OCI-LY3 (cell line): Measurements from ENCODE around the gene UNC5C.

Experiments used
- H2AFZ ChIP-seq: fragments of 200-600, 300-600 bp; shearing (Covaris generic); 2 replicates; pipeline ENCODE4 v1.6.0; 2014; ENCODE audit warnings: antibody characterized with exemption, low read depth, low read length
- H3K27ac ChIP-seq: fragments of 200-600, 300-600 bp; sonication (generic); 2 replicates; pipeline ENCODE4 v1.5.1; 2014; ENCODE audit warnings: mild to moderate bottlenecking, low read length, moderate library complexity, mixed read lengths
- H3K27me3 ChIP-seq: fragments of 200-600, 300-600 bp; sonication (generic); 2 replicates; pipeline ENCODE4 v1.6.1; 2014; ENCODE audit warnings: low read depth, low read length, mixed read lengths
- H3K36me3 ChIP-seq: fragments of 200-600, 300-600 bp; sonication (generic); replicated peaks from 2 replicates; pipeline ENCODE3; 2014; ENCODE audit warnings: low read depth, low read length, mixed read lengths
- H3K4me1 ChIP-seq: fragments of 300-600, 200-600 bp; sonication (generic); 2 replicates; pipeline ENCODE4 v1.6.1; 2014; ENCODE audit warnings: low read length, mixed read lengths
- H3K4me2 ChIP-seq: fragments of 200-600, 300-600 bp; sonication (generic); 2 replicates; pipeline ENCODE4 v1.6.1; 2014; ENCODE audit warnings: low read length, mixed read lengths
- H3K4me3 ChIP-seq: fragments of 300-600, 200-600 bp; sonication (generic); 2 replicates; pipeline ENCODE4 v1.5.1; 2014; ENCODE audit warnings: antibody characterized with exemption, mild to moderate bottlenecking, low read length, moderate library complexity
- H3K79me2 ChIP-seq: fragments of 300-600, 200-600 bp; shearing (Covaris generic); 2 replicates; pipeline ENCODE4 v1.6.1; 2014; ENCODE audit warnings: mild to moderate bottlenecking, low read length, mixed read lengths
- H3K9ac ChIP-seq: fragments of 300-600, 200-600 bp; shearing (Covaris generic); 2 replicates; pipeline ENCODE4 v1.6.0; 2014; ENCODE audit warnings: mild to moderate bottlenecking, low read length, moderate library complexity
- H3K9me3 ChIP-seq: fragments of 200-600, 300-600 bp; shearing (Covaris generic); 2 replicates; pipeline ENCODE4 v1.6.1; 2014; ENCODE audit warnings: low read length, mixed read lengths; ENCODE audit not compliant: insufficient read depth
- H4K20me1 ChIP-seq: fragments of 200-600, 300-600 bp; sonication (generic); 2 replicates; pipeline ENCODE4 v1.6.1; 2016; ENCODE audit warnings: low read length, mixed read lengths; ENCODE audit not compliant: insufficient read depth
- EZH2phosphoT487 ChIP-seq: fragments of 200-600 bp; shearing (Covaris generic); IDR thresholded peaks from 2 replicates; pipeline ENCODE4 v1.6.1; 2018; ENCODE audit warnings: antibody characterized with exemption, mixed run types, low read depth
- TF ChIP-seq, protein P1 (sequence below): fragments of 200-600, 300-600 bp; sonication (generic); IDR thresholded peaks from 2 replicates; pipeline ENCODE4 v1.5.1; 2014; ENCODE audit warnings: antibody characterized with exemption, low read length, low read depth

UNC5C gene

DNA sequence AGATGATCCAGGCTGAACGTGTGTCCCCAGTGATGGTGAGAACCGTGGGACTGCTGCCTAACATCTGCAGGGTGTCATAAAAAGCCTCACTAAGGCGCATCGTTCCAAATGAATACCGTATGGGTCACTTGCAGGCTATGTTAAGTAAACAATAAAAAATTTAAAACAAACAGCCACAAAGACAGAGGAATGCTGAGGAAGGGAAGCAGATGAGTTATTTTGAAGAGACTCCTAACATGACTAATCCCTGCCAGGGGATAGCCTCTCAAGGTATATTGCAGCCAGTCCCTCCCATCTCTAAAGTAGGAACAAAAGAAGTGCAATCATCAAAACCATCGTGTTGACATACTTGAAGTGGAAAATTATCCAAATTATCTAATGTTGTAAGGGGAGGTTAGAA lies 83.8 kb downstream of the UNC5C start:
- H3K4me2 ChIP-seq = no peak overlapping the region
- H3K9ac ChIP-seq = no peak overlapping the region
- H3K4me1 ChIP-seq = peaks cover 10% of the 10 kb centered on the region
- H4K20me1 ChIP-seq = no peaks in the 10 kb centered on the region
- H3K4me3 ChIP-seq = no peak overlapping the region
- H3K27me3 ChIP-seq = no peaks in the 10 kb centered on the region
- H3K79me2 ChIP-seq = no peaks in the 10 kb centered on the region
- H2AFZ ChIP-seq = no peak overlapping the region
- no peaks in the 10 kb centered on the region for H3K9me3 ChIP-seq
- no peaks in the 10 kb centered on the region for H3K36me3 ChIP-seq
- TF ChIP-seq, protein P1, sequence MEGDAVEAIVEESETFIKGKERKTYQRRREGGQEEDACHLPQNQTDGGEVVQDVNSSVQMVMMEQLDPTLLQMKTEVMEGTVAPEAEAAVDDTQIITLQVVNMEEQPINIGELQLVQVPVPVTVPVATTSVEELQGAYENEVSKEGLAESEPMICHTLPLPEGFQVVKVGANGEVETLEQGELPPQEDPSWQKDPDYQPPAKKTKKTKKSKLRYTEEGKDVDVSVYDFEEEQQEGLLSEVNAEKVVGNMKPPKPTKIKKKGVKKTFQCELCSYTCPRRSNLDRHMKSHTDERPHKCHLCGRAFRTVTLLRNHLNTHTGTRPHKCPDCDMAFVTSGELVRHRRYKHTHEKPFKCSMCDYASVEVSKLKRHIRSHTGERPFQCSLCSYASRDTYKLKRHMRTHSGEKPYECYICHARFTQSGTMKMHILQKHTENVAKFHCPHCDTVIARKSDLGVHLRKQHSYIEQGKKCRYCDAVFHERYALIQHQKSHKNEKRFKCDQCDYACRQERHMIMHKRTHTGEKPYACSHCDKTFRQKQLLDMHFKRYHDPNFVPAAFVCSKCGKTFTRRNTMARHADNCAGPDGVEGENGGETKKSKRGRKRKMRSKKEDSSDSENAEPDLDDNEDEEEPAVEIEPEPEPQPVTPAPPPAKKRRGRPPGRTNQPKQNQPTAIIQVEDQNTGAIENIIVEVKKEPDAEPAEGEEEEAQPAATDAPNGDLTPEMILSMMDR = no peak
- TF ChIP-seq EZH2phosphoT487 = no peak
- H3K27ac ChIP-seq = no peak overlapping the region

DNA sequence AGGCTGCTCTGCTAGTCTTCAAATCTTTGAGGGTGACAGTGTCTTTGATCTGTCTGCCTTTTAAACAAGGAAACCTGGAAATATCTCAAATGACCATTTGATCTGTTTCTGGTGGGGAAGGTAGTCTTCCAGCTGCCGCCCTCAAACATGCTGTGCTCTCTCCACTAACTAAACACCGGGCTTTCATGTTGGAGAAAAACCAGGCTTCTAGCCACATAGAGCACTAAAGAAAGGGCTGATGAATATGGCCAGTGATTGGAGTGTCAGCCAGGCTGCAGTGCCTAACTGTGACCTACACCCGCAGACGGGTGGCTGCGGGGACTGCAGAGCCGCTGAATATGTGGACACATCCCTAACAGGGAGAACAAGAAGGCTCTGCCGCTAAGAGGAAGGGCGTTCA lies 85.9 kb downstream of the UNC5C start:
- Histone ChIP-seq H3K4me2 (no peak overlapping the region), H3K79me2 (no peaks in the 10 kb centered on the region), H3K4me1 (peaks cover 2% of the 10 kb centered on the region; the same call in 1 of the 2 replicates), H3K27ac (no peak overlapping the region), H3K9me3 (no peaks in the 10 kb centered on the region), H4K20me1 (no peaks in the 10 kb centered on the region), H3K36me3 (no peaks in the 10 kb centered on the region), H3K9ac (no peak overlapping the region), H3K4me3 (no peak overlapping the region), H2AFZ (no peak overlapping the region), H3K27me3 (no peaks in the 10 kb centered on the region)
- TF ChIP-seq, protein P1 = no peak
- no peak for TF ChIP-seq EZH2phosphoT487

DNA sequence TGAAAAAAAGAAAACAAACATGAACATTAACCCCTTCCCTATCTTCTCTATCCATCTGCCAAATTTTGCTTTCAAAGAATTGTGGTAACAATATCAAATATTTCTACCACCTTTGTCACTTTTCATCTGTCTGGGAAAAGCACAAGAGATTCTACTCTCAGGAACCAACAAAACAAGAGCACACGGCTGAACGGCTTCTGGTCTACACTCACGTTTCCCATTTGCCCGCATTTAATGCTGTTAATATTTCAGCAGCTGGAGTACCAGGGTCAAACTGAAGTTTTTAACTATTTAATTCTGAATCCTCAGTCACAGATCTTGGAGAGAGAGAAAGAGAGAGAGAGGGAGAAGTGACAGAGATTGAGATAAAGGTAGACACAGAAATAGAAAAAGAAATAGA lies 91.4 kb downstream of the UNC5C start:
- no peak for TF ChIP-seq EZH2phosphoT487
- TF ChIP-seq, protein P1 = no peak
- H3K9ac ChIP-seq = no peak overlapping the region
- H3K4me2 ChIP-seq = no peak overlapping the region
- H3K27me3 ChIP-seq = no peaks in the 10 kb centered on the region
- no peak overlapping the region for H3K27ac ChIP-seq
- H2AFZ ChIP-seq = no peak overlapping the region
- H3K4me3 ChIP-seq = no peak overlapping the region
- H3K9me3 ChIP-seq = no peaks in the 10 kb centered on the region
- no peaks in the 10 kb centered on the region for H3K4me1 ChIP-seq
- H4K20me1 ChIP-seq = no peaks in the 10 kb centered on the region
- H3K79me2 ChIP-seq = no peaks in the 10 kb centered on the region
- no peaks in the 10 kb centered on the region for H3K36me3 ChIP-seq

DNA sequence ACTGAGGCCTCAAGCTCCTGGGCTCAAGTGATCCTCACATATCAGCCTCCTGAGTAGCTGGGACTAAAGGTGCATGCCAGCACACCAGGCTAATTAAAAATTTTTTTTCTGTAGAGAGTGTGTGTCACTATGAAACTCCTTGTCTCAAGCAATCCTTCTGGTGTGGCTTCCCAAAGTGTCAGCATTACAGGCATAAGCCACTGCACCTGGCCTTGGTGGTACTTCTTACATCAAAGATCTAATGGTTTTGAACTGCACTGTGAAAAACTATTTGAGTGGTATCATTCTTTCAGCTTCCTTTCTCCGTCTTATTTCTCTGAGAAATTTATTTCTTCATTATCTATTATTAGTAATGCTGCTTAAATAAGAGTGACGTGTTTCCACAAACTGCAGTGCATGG lies 98.5 kb downstream of the UNC5C start:
- H3K27ac ChIP-seq = no peak overlapping the region
- H4K20me1 ChIP-seq = no peaks in the 10 kb centered on the region

More for the DNA sequence above, 98.5 kb downstream of the UNC5C start:
- no peak overlapping the region for H2AFZ ChIP-seq
- no peaks in the 10 kb centered on the region for H3K79me2 ChIP-seq
- no peaks in the 10 kb centered on the region for H3K36me3 ChIP-seq
- H3K4me3 ChIP-seq = no peak overlapping the region
- no peak overlapping the region for H3K9ac ChIP-seq
- H3K4me1 ChIP-seq = no peaks in the 10 kb centered on the region
- H3K4me2 ChIP-seq = no peak overlapping the region
- TF ChIP-seq EZH2phosphoT487 = no peak
- TF ChIP-seq, protein P1 = no peak
- H3K9me3 ChIP-seq = no peaks in the 10 kb centered on the region
- H3K27me3 ChIP-seq = no peaks in the 10 kb centered on the region
